Measurements from ENCODE around the gene GLMP. TPM values are rescaled to one million over a fixed set of nuclear protein-coding genes. Genes with fewer than 3 reads are reported as not detected.

GLMP gene
- total and polyA plus RNA-seq, 2 of the 13 experiments (the other 11 are each of a cell fraction or from before 2014, with no cell fraction given) = 44.6 to 75.8 TPM

- no peak for TF ChIP-seq PAXIP1 (CRISPR knock-in tag; conservative IDR thresholded peaks at IDR 0.05)
- TF ChIP-seq PLRG1 (conservative IDR thresholded peaks at IDR 0.05) = no peak
- TF ChIP-seq ZNF274 (CRISPR knock-in tag; IDR thresholded peaks at IDR 0.05) = no peak
- TF ChIP-seq MLLT10 (CRISPR knock-in tag; IDR thresholded peaks at IDR 0.05) = no peak
- TF ChIP-seq CENPT (CRISPR knock-in tag; IDR thresholded peaks at IDR 0.05; ENCODE audit: low read depth) = no peak
- no peak for TF ChIP-seq ZNF839 (CRISPR knock-in tag; IDR thresholded peaks at IDR 0.05; ENCODE audit: borderline replicate concordance)
- no peak for TF ChIP-seq THAP8 (CRISPR knock-in tag; IDR thresholded peaks at IDR 0.05; ENCODE audit: borderline replicate concordance)
- TF ChIP-seq SATB2 (CRISPR knock-in tag; IDR thresholded peaks at IDR 0.05) = no peak
- TF ChIP-seq ZNF354B (CRISPR knock-in tag; IDR thresholded peaks at IDR 0.05) = no peak
- no peak; the same call in 1 of the 2 replicates for TF ChIP-seq DDIT3 (CRISPR knock-in tag; IDR thresholded peaks at IDR 0.05)
- TF ChIP-seq ZNF883 (CRISPR knock-in tag; IDR thresholded peaks at IDR 0.05; ENCODE audit: not compliant biosample characterization) = no peak
- no peak for TF ChIP-seq ARHGAP35 (CRISPR knock-in tag; IDR thresholded peaks at IDR 0.05; ENCODE audit: borderline replicate concordance)
- no peak for TF ChIP-seq ZNF382 (CRISPR knock-in tag; IDR thresholded peaks at IDR 0.05; ENCODE audit: borderline replicate concordance)
- TF ChIP-seq ETS1 (CRISPR knock-in tag; IDR thresholded peaks at IDR 0.05) = no peak
- no peak for TF ChIP-seq ZNF782 (CRISPR knock-in tag; IDR thresholded peaks at IDR 0.05; ENCODE audit: borderline replicate concordance)
- TF ChIP-seq ZBTB7B (CRISPR knock-in tag; IDR thresholded peaks at IDR 0.05) = no peak
- peak; percentile 49 to 65; a peak in 3 of 4 replicates for TF ChIP-seq POLR2A (IDR thresholded peaks at IDR 0.05; ENCODE audit: insufficient read depth in 1 of 2, low read depth in 2 of 2, low read length in 2 of 2)
- TF ChIP-seq NFKB2 (CRISPR knock-in tag; IDR thresholded peaks at IDR 0.05; ENCODE audit: borderline replicate concordance) = peak; percentile 48; the same call in 1 of the 2 replicates
- no peak for TF ChIP-seq ZNF75D (CRISPR knock-in tag; IDR thresholded peaks at IDR 0.05; ENCODE audit: borderline replicate concordance)
- TF ChIP-seq LBX2 (CRISPR knock-in tag; IDR thresholded peaks at IDR 0.05; ENCODE audit: borderline replicate concordance) = no peak
Measured at GRCh38 chr1:156295391-156295947, at the start of gene GLMP (continued).
